Measurements from ENCODE around the gene NR3C1. TPM values are rescaled to one million over a fixed set of nuclear protein-coding genes. Genes with fewer than 3 reads are reported as not detected.

NR3C1 gene
- total RNA-seq, 2 experiments from 2014 or later, result 62.7 to 73.1 TPM

DNA sequence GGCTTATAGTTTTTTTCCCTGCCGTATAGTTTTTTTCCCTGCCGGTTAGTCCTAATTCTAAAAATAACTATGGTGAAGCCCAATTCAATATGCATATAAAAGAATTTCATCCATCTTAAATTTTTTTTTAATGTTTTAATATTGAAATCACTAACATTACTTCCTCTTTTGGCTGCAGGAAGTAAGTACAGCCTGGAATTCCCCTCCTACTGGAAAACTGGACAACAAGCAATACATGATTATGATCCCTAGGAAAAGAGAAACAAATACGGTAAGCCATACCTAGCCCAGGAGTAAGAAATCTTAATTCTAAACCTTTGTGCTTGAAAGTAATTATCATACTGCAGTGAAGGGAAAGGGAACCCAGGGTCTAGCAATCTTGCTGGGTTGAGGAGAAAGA, 119.0 kb downstream of the NR3C1 start:
- H3K4me1 Mint-ChIP-seq, result no peaks in the 10 kb centered on the region
- no peak overlapping the region for H3K4me3 Mint-ChIP-seq
- H3K36me3 Mint-ChIP-seq (ENCODE audit: low read depth), result peaks cover 63% of the 10 kb centered on the region
- no peak for DNase-seq
- POLR2A ChIA-PET, result no interaction called here
- CTCF ChIA-PET, result no interaction called here
- no peaks in the 10 kb centered on the region for H3K27me3 Mint-ChIP-seq
- peaks cover 15% of the 10 kb centered on the region for H3K9me3 Mint-ChIP-seq
- H3K27ac Mint-ChIP-seq, result no peak overlapping the region

DNA sequence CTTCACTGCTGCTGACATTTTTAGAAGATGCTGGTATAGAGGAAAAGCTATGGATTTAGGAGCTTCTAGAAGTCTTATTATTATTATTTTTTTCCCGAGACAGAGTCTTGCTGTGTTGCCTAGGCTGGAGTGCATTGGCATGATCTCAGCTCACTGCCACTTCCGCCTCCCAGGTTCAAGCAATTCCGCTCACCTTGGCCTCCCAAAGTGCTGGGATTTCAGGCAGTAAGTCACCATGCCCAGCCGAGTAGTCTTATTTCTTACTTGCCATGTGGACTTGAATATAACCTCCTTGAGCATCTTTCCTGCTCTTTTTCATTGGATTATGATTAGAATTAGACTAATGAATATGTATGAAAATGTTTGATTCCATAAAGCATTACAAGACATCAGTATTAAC, 119.5 kb downstream of the NR3C1 start:
- Mint-ChIP-seq H3K9me3 (peaks cover 15% of the 10 kb centered on the region), H3K36me3 (ENCODE audit: low read depth) (peaks cover 63% of the 10 kb centered on the region), H3K27ac (no peak overlapping the region)

DNA sequence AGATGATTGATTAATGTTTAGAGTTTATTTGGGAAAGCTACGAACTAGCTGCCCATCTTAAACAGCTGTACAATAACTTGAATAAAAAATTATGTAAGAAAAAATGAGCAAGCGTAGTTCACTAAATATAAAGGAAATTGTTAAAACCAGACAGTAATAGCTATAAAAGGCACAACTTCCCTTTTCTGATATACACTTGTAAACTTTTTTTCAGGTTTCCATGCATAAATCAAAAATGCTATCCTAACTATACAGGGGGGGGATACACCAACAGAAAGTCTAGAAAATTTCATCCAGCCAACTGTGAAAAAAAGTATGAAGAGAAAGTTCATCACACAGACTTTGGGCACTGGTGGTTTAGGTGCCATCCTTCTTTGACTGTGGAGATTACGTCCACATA, 122.3 kb downstream of the NR3C1 start:
- H3K27ac Mint-ChIP-seq, result no peak overlapping the region
- H3K9me3 Mint-ChIP-seq, result peaks cover 11% of the 10 kb centered on the region
- peaks cover 55% of the 10 kb centered on the region for H3K36me3 Mint-ChIP-seq (ENCODE audit: low read depth)
- DNase-seq, result no peak
- H3K4me1 Mint-ChIP-seq, result peaks cover under 1% of the 10 kb centered on the region
- H3K4me3 Mint-ChIP-seq, result no peak overlapping the region
- CTCF ChIA-PET, result interaction anchor here (0.7 to 2.5 kb wide), 3 partner anchors 10 to 311 kb away, joined by 3 to 9 read pairs (median 4); no protein-coding TSS in a partner anchor
- POLR2A ChIA-PET, result no interaction called here
- H3K27me3 Mint-ChIP-seq, result no peaks in the 10 kb centered on the region

More for the DNA sequence above, 119.5 kb downstream of the NR3C1 start:
- CTCF ChIA-PET, result no interaction called here
- no peak overlapping the region for H3K4me3 Mint-ChIP-seq
- no peaks in the 10 kb centered on the region for H3K27me3 Mint-ChIP-seq
- POLR2A ChIA-PET, result no interaction called here
- DNase-seq, result no peak
- no peaks in the 10 kb centered on the region for H3K4me1 Mint-ChIP-seq

DNA sequence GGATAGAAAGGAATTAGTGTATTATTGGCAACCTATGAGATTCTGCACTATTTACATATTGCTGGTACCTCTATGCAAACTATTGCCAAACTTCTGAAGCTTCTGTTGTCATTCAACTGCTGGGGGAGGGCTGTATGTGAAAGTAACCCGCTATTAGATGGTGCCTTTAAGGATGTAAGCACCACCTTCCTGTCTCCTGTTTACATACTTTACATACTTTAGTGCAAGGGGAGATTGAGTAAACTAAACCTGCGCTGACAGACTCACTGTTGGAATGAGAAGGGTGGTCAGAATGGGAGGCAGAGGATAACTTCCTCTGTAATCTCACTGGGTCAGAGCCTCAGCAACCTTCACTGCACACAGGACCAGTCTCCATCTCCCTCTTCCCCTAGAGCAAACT, 123.8 kb downstream of the NR3C1 start:
- peaks cover 57% of the 10 kb centered on the region for H3K36me3 Mint-ChIP-seq (ENCODE audit: low read depth)
- CTCF ChIA-PET, result interaction anchor here (1.2 to 2.5 kb wide), 2 partner anchors 12 to 15 kb away, joined by 3 to 9 read pairs; no protein-coding TSS in a partner anchor

DNA sequence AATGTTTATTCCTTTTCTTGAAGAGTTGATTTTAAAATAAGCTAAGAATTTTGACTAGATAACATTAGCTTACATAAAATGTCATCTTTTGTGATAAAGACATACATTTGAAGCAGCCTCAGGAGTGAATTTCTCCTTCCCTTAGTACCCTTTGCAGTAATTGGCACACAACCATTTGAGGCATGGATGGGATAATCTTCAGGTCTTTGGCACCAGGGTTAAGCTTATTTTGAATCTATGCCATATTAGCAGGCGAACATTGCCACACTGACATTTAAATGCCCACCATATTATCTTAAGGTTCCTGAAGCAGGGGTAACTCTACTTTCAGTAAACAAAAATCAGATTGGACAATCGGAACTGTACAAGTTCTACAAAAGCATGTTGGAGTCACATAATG, 126.0 kb downstream of the NR3C1 start:
- no peaks in the 10 kb centered on the region for H3K9me3 Mint-ChIP-seq
- no peak overlapping the region for H3K27ac Mint-ChIP-seq
- no peak overlapping the region for H3K4me3 Mint-ChIP-seq
- H3K36me3 Mint-ChIP-seq (ENCODE audit: low read depth), result peaks cover 41% of the 10 kb centered on the region
- no peaks in the 10 kb centered on the region for H3K27me3 Mint-ChIP-seq
- DNase-seq, result no peak
- CTCF ChIA-PET, result no interaction called here
- POLR2A ChIA-PET, result no interaction called here
- H3K4me1 Mint-ChIP-seq, result peaks cover 4% of the 10 kb centered on the region

More for the DNA sequence above, 123.8 kb downstream of the NR3C1 start:
- Mint-ChIP-seq H3K4me1 (peaks cover 4% of the 10 kb centered on the region), H3K27me3 (no peaks in the 10 kb centered on the region), H3K27ac (no peak overlapping the region), H3K4me3 (no peak overlapping the region), H3K9me3 (peaks cover 9% of the 10 kb centered on the region)
- POLR2A ChIA-PET, result no interaction called here
- no peak for DNase-seq

DNA sequence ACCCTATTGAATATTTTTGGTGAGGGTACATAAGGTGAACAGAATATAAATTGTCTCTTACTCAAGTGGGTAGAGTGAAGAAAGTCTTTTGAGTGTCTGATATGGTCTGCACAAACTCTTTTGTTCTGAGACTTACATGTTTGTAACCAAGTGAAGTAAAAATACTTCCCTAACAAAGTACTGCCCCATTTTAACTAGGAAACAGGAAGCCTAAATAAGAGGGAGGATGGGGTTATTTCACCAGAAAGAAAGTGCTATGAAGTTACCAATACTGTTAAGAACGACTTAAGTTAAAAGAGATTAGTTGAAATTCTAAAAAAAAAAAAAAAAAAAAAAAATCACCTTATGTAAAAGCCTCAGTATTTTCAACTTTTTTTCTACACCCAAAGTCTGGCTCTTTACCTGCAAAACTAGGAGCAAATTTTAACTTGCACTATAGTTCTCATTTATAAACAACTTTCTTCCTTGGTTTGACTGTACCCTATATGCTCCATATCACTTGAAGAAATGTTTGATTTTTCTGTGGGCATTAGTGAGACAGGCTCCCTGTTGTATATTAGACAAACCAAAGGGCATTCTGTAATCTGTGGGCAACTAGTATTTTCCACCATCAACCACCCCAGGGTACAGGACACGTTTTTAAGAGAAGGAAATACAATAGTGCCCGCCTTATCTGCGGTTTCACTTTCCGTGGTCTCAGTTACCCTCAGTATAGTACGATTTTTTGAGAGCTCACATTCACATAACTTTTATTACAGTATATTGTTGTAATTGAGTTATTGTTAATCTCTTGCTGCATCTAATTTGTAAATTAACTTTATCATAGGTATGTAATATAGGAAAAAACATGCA, 127.7 kb downstream of the NR3C1 start:
- ChIA-PET POLR2A (no interaction called here), CTCF (no interaction called here)
- peaks cover 4% of the 10 kb centered on the region for H3K4me1 Mint-ChIP-seq
- H3K27me3 Mint-ChIP-seq, result no peaks in the 10 kb centered on the region
- H3K9me3 Mint-ChIP-seq, result no peaks in the 10 kb centered on the region
- no peak overlapping the region for H3K27ac Mint-ChIP-seq
- no peak overlapping the region for H3K4me3 Mint-ChIP-seq
- DNase-seq, result no peak
- H3K36me3 Mint-ChIP-seq (ENCODE audit: low read depth), result peaks cover 32% of the 10 kb centered on the region

DNA sequence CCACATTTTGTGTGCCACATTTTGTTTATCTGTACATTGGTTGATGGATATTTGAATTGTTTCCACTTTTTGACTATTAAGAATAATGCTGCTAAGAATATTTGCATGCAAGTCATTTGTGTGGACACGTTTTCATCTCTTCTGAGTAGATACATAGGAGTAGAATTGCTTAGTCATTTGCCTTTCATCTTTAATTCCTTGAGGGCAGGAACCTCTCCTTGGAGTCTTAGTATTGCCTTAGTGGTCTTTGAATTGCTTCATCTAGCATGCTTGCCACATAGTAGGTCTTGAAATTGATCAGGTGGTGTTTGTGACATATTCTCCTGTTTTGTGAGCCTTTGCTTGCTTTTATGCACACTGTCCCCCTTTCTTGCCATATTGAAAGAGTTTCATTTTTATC, 128.5 kb downstream of the NR3C1 start:
- Mint-ChIP-seq H3K27me3 (no peaks in the 10 kb centered on the region), H3K9me3 (peaks cover 3% of the 10 kb centered on the region), H3K27ac (no peak overlapping the region), H3K4me3 (no peak overlapping the region), H3K36me3 (ENCODE audit: low read depth) (peaks cover 27% of the 10 kb centered on the region), H3K4me1 (peaks cover 4% of the 10 kb centered on the region)
- no peak for DNase-seq
- CTCF ChIA-PET, result no interaction called here
- POLR2A ChIA-PET, result no interaction called here

DNA sequence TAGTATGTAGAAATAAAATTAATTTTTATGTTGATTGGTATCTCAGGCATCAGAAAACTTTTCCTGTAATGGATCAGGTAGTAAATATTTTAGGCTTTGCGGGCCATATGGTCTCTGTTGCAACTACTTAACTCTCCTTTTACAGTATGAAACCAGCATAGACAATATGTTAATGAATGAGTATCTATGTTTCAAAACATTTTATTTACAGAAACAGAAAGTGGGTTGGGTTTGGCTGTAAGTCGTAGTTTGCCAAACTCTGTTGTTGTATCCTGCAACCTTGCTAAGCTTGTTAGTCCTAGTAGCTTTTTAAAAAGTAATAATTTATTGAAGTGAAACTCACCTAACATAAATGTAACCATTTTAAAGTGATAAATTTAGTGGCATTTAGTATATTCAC, 132.1 kb downstream of the NR3C1 start:
- H3K9me3 Mint-ChIP-seq, result peaks cover 22% of the 10 kb centered on the region
- no peak overlapping the region for H3K4me3 Mint-ChIP-seq
- peaks cover 4% of the 10 kb centered on the region for H3K4me1 Mint-ChIP-seq
- H3K36me3 Mint-ChIP-seq (ENCODE audit: low read depth), result peaks cover 13% of the 10 kb centered on the region
- no peak overlapping the region for H3K27ac Mint-ChIP-seq
- H3K27me3 Mint-ChIP-seq, result no peaks in the 10 kb centered on the region
- no peak for DNase-seq
- ChIA-PET CTCF (no interaction called here), POLR2A (no interaction called here)

DNA sequence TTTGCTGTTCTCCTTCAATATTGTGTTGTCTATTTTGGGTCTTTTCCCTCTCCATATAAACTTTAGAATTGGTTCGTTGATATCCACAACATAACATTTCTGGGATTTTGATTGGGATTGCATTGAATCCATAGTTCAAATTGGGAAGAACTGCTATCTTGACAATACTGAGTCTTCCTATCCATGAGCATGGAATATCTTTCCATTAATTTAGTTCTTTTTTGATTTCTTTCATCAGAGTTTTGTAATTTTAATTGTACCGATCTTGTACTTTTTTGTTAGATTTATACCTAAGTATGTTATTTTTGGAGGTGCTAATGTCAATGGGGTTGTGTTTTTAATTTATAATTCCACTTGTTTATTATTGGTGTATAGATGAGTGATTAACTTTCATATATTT, 135.1 kb downstream of the NR3C1 start:
- DNase-seq, result no peak
- Mint-ChIP-seq H3K4me1 (no peaks in the 10 kb centered on the region), H3K27ac (no peak overlapping the region), H3K36me3 (ENCODE audit: low read depth) (peaks cover 6% of the 10 kb centered on the region), H3K9me3 (peaks cover 34% of the 10 kb centered on the region), H3K27me3 (no peaks in the 10 kb centered on the region), H3K4me3 (no peak overlapping the region)
- ChIA-PET CTCF (no interaction called here), POLR2A (no interaction called here)

DNA sequence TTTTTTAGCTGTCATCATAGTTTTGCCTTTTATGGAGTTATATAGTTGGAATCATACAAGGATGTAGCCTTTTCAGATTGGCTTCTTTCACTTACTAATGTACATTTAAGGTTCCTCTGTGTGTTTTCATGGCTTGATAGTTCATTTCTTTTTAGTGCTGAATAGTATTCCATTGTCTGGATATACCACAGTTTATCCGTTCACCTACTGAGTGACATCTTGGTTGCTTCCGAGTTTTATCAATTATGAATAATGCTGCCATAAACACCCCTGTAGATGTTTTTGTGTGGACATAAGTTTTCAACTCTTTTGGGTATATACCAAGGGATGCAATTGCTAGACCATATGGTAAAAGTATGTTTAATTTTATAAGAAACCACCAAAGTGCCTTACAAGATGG, 136.3 kb downstream of the NR3C1 start:
- Mint-ChIP-seq H3K4me3 (no peak overlapping the region), H3K36me3 (ENCODE audit: low read depth) (peaks cover 6% of the 10 kb centered on the region), H3K27ac (no peak overlapping the region), H3K27me3 (no peaks in the 10 kb centered on the region), H3K9me3 (peaks cover 34% of the 10 kb centered on the region), H3K4me1 (no peaks in the 10 kb centered on the region)
- ChIA-PET POLR2A (no interaction called here), CTCF (interaction anchor here (0.6 to 1.3 kb wide), 2 partner anchors 40 to 919 kb away, joined by 3 to 4 read pairs; no protein-coding TSS in a partner anchor)
- no peak for DNase-seq

DNA sequence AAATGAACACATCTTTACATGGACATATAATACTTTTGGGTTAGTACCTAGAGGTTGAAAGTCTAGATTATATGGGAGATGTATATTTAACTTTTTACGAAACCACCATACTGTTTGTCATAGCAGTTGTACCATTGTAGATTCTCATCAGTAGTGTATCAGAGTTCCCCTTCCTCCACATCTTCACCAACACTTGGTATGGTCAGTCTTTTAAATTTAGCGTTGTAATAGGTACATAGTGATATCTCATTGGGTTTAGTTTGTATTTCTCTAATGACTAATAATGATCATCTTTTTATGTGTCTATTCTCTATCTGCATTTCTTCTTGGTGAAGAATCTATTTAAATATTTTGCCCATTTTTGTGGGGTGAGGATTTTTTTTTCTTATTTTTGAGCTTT, 137.5 kb downstream of the NR3C1 start:
- peaks cover 6% of the 10 kb centered on the region for H3K36me3 Mint-ChIP-seq (ENCODE audit: low read depth)

DNA sequence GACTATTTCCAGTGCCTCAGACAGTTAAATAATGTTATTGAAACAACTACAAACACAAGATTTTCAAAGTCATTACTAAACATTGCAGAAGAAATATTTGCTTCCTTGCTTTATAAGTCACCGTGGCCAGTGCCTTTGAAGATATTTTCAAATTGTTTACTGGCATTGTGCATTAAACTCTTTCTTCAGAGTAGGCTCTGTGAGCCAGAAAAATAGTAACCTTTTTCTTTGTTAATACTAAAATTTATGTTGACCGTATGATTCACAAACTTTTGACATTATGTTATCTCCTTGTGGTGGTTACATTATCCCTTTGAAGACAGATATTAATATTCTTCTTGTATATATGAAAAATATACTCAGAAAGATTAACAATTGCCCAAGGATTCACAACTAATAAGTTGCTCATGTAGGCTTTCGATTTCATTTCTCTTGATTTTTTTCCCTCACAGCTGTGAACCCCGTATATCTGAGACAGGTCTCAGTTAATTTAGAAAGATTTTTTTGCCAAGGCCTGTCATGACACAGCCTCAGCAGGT, 140.1 kb downstream of the NR3C1 start:
- ChIA-PET CTCF (no interaction called here), POLR2A (interaction anchor here (0.6 kb wide), 1 partner anchor 62 kb away, joined by 14 read pairs; no protein-coding TSS in a partner anchor)
- Mint-ChIP-seq H3K4me3 (no peak overlapping the region), H3K27ac (no peak overlapping the region), H3K27me3 (no peaks in the 10 kb centered on the region), H3K36me3 (ENCODE audit: low read depth) (peaks cover 6% of the 10 kb centered on the region), H3K9me3 (peaks cover 23% of the 10 kb centered on the region), H3K4me1 (peaks cover 2% of the 10 kb centered on the region)
- DNase-seq, result no peak

More for the DNA sequence above, 137.5 kb downstream of the NR3C1 start:
- no peaks in the 10 kb centered on the region for H3K27me3 Mint-ChIP-seq
- H3K4me1 Mint-ChIP-seq, result peaks cover 2% of the 10 kb centered on the region
- peaks cover 34% of the 10 kb centered on the region for H3K9me3 Mint-ChIP-seq
- DNase-seq, result no peak
- no peak overlapping the region for H3K27ac Mint-ChIP-seq
- POLR2A ChIA-PET, result no interaction called here
- no peak overlapping the region for H3K4me3 Mint-ChIP-seq
- CTCF ChIA-PET, result interaction anchor here (1.3 kb wide), 1 partner anchor 39 kb away, joined by 4 read pairs; no protein-coding TSS in a partner anchor

DNA sequence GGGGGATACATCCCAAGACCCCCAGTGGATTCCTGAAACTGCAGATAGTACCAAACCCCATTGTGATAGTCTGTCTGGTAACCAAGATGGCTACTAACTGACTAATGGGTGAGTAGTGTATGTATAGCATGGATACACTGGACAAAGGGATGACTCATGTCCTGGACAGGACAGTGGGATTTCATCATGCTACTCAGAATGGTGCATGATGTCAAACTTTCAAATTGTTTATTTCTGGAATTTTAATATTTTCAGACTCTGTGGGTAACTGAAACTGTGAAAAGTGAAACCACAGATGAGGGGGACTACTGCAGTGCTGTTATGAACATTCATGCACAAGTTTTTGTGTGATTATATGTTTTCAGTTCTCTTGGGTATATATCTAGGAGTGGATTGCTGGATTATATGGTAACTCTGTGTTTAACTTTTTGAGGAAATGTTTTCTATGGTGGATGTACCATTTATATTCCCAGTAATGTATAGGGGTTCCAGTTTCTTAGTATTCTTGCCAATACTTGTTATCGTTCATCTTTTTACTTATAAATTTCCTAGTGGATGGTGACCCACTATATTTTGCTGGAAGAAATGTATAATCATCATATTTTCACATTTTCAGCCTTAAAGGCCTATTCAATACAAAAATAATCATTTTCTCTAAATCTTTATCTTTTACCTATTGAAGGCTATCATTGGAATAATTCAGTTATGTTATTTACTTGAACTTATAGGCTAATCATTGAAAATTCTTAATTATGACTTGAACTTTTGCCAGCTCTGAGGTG, 140.9 kb downstream of the NR3C1 start:
- POLR2A ChIA-PET, result no interaction called here

More for the DNA sequence above, 140.9 kb downstream of the NR3C1 start:
- no peak for DNase-seq
- Mint-ChIP-seq H3K27ac (no peak overlapping the region), H3K4me1 (peaks cover 2% of the 10 kb centered on the region), H3K9me3 (peaks cover 17% of the 10 kb centered on the region), H3K27me3 (no peaks in the 10 kb centered on the region), H3K36me3 (ENCODE audit: low read depth) (peaks cover 6% of the 10 kb centered on the region), H3K4me3 (no peak overlapping the region)
- CTCF ChIA-PET, result no interaction called here
